NCI-H1694 treated with DMSO at 0.1 percent for 48 hours (cell line): ENCODE data around the gene LMTK3.
"Not testable (repeated sequence)": the region's sequence is repeated elsewhere in the genome, so short reads cannot be mapped to it uniquely, and the experiment has no call there.

ENCODE experiments used
- DNase-seq: peaks from one replicate; lab custom pipeline; 2025; lab: John Stamatoyannopoulos, UW

LMTK3 gene

GRCh38 chr19:48506138-48506733 lies 5.4 kb downstream of the LMTK3 start:
- DNase-seq, result peak; percentile 61

- DNase-seq, result no peak
Measured at GRCh38 chr19:48502350-48503018, 9.2 kb downstream of the LMTK3 start.

- DNase-seq, result peak; percentile 41
Measured at GRCh38 chr19:48501494-48502349, 9.9 kb downstream of the LMTK3 start.

- no peak for DNase-seq
Measured at GRCh38 chr19:48500830-48501493, 10.7 kb downstream of the LMTK3 start.

GRCh38 chr19:48499316-48500090 lies 12.1 kb downstream of the LMTK3 start:
- DNase-seq, result peak; percentile 19

DNA sequence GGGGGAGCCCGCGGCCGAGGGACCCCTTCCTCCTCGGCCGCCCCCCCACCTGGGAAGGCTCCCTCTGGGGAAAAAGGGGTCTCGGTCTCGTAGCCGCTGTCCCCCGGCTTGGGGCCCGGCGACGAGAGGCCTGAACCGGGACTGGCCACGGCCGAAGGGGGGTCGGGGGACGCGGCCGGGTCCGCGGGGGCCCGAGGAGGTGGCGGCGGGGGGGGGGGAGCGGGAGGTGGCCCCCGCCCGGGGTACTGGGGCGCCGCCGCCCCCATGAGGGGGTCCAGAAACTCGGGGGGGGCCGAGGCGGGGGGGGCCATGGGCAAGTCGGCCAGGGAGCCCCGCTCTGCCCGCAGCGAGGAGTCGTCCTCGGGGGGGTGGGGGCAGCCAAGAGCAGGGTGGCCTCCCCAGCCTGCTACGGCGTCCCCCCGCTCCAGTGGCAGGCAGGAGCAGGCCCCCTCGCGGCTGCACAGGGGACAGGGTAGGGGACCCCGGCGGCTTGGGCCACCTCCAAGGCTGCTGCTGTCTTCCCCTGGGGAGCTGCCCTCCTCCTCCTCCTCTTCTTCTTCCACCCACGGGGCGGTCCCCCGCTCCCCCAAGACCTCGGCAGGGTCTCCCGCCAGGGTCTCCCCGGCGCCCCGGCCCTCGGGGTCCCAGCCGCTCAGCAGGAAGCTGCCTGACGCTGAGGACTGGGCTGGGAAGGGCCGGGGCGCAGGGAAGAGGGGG lies 12.9 kb downstream of the LMTK3 start:
- DNase-seq, result no peak

DNA sequence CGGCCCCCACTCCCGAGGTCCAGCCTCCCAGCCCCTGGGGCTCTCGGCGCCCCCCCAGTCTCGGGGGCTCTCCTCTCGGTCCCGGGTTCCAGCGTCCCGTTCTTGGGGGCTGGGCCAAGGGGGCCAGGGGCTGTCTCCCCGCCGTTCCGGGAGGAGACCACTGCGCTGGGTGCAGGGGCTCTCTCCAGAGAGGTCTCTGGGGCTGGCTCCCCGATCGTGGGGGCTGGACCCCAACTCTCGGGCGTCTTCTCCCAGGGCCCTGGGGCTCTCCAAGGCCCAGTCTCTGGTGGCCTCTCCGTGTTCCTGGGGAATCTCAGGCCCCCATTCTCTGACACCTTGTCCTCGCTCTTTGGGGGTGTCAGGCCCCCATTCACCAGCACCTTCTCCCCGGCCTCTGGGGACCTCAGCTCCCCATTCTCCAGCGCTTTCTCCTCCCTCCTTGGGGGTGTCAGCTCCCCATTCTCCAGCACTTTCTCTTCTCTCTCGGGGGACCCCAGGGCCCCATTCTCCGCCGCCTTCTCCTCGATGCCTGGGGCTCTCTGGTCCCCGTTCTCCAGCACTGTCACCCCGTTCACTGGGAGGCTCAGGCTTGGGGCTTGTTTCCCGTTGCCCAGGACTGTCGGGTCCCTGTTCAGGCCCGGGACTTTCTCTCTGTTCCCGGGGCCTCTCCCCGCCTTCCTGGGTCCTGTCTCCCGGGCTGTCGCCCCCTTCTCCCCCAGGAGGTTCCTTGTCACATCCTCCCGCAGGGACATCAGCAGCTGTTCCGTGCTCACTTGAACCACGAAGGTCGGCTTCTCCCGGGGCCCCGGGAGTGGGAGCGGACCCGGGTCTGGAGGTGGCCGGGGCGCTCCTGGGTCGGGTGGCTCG lies 13.7 kb downstream of the LMTK3 start:
- no peak for DNase-seq

DNA sequence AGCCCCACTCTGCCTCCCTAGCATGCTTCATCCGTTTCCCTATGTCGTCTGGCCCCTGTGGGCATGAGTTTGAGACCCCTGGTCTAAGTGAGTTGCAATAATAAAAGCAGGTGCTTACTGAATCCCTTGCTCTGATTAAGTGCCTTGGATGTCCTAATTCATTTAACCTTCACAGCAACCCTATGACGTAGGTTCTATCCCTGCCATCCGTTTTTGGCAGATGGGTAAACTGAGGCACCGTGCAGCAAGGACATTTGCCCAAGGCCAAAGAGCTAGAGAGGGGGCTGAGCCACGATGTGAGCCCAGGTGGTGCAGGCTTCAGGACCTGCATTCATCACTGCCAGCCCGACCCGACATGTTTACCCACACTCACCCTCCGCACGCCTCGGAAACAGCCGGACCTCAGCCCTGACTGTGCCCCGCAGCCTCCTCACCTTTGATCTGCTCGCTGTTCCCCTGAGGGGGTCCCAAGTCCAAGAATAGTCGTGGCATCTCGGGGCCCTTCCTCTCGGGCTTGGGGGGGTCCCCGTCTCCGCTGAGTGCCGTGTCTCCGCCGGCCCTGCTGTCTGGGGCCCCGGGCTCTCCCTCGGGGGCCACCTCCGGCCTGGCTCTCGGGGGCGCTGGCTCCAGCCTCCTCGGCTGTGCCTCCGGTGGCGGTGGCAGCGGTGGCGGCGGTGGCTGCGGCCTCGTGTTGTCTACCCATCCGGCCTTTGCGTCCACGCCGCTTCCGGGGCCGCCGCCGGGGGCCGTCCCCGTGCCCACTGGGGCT lies 14.5 kb downstream of the LMTK3 start:
- DNase-seq, result no peak

DNA sequence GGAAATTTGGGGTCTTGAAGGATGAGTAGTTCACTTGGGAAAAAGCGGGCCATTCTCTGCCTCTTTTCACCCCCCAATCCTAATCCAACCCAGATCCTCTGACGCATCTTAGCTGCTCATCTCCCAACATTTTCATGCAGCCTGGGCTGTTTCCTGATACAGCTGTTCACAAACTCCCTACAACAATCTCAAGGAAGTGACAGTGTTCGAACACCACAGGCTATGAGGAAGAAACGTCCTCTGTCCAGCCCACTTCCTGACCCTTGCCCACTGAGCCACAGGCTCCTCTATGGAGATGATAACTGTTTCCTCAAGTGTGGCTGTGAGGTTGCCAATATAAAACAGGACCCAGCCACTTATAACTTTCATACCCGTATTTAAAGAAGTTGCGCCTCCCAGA lies 16.2 kb downstream of the LMTK3 start:
- DNase-seq, result no peak

DNA sequence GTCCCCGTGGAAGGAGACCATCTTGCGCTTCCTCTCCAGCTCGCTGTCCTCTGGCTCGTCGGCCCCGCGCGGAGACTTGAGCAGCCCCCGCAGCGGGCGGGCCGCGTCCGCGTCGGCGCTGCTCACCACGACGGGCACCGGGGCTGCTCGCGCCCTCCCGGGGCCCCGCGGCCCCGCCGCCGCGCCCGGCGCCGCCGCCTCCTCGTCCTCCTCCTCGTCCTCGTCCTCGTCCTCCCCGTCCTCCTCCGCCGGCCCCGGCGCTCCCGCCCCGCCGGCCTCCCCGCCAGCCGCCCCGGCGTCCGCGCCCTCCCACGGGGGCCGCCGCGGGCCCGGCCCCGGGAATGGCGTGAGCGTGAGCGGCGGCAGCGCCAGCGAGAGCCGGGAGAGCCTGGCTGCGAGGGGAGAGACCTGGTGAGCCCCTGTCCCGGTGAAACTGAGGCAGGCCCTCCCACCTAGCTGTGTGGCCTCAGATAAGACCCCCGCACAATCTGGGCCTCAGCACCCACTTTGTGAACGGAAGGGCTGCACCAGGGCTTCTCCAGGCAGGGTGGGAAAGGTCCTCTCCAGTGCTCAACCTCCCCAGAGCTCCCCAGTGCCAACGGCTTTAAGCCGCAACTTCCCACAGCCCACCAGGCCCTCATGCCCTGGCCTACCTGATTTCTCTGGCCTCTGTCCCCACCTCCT lies 17.8 kb downstream of the LMTK3 start:
- no peak for DNase-seq

GRCh38 chr19:48492925-48493717 lies 18.5 kb downstream of the LMTK3 start:
- DNase-seq, result peak; percentile 74

GRCh38 chr19:48491793-48492123 lies 19.9 kb downstream of the LMTK3 start:
- no peak for DNase-seq

- DNase-seq, result no peak
Measured at GRCh38 chr19:48490981-48491792, 20.4 kb downstream of the LMTK3 start.

GRCh38 chr19:48489608-48490216 lies 21.9 kb downstream of the LMTK3 start:
- peak; percentile 18 for DNase-seq

DNA sequence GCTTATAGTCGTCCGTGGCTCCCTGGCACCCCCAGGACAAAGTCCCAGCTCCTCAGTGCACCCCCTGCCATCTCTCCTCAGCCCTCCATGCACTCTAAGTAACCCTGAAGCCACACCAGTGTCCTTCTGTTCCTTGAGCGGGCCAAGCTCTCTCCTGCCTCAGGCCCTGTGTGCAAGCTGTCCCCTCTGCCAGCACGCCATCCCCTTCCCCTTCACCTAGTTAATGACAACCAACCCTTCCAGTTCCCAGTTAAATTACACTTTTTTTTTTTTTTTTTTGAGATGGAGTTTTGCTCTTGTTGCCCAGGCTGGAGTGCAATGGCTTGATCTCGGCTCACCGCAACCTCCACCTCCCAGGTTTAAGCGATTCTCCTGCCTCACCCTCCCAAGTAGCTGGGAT lies 23.2 kb downstream of the LMTK3 start:
- DNase-seq, result not testable (repeated sequence)

DNA sequence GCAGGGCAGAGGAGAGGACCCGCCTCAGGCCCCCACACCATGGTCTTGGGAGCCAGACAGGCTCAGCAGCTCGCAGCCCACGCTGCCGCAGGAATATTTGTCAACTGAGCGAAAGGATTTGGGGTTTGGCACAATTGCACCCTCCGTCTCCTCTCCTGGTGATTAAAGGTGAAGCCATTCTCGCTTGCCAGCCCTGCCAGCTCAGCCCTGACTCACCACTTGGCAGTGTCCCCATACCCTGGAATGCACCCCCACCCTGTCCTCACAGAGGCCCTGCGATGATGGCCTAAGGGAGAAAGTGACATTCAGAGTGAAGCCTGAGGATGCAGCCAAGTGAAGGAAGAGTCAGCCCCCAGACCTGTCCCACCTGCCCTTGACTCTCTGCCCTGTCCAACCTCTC lies 23.7 kb downstream of the LMTK3 start:
- no peak for DNase-seq

DNA sequence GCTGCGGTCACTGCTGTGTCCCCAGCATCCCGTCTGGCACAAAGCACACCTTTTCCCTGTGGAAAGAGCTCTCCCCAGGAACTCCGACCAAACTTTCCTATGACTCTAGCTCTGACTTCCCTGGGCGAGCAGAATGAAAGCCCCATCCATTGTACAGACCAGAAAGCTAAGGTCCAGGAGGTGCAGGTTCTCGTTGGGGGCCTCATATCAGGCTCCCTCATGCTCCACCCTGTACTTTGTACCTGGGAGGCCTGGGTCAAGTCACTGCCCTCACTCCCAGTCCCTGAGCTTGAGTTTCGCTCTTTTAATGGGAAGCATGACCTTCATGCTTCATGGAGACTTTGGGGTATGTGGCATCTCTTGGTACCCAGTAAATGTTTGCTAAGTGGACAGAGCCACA lies 24.1 kb downstream of the LMTK3 start:
- no peak for DNase-seq
